DOHH2 (cell line): Measurements from ENCODE around the gene PSME3.

Experiments used
- H3F3A ChIP-seq: fragments of 200-600 bp; sonication (generic), shearing (Covaris generic); 2 replicates; pipeline ENCODE4 v1.6.0; 2016; ENCODE audit warnings: antibody characterized with exemption, mild to moderate bottlenecking; ENCODE audit not compliant: control insufficient read depth, insufficient read depth
- H3K27ac ChIP-seq: fragments of 200-600 bp; sonication (generic); 2 replicates; pipeline ENCODE4 v1.5.1; 2014; ENCODE audit warnings: low read depth, mild to moderate bottlenecking, low read length, moderate library complexity
- H3K27me3 ChIP-seq: fragments of 200-600 bp; sonication (generic); 2 replicates; pipeline ENCODE4 v1.6.1; 2014; ENCODE audit warnings: mild to moderate bottlenecking, low read length, mixed read lengths; ENCODE audit not compliant: control insufficient read depth
- H3K36me3 ChIP-seq: fragments of 200-600 bp; sonication (generic); 2 replicates; pipeline ENCODE4 v1.6.1; 2014; ENCODE audit warnings: mild to moderate bottlenecking, low read length, moderate library complexity, mixed read lengths; ENCODE audit not compliant: control insufficient read depth
- H3K4me1 ChIP-seq: fragments of 200-600 bp; sonication (generic); 2 replicates; pipeline ENCODE4 v1.6.1; 2014; ENCODE audit warnings: mild to moderate bottlenecking, low read length, mixed read lengths; ENCODE audit not compliant: control insufficient read depth
- H3K4me2 ChIP-seq: fragments of 200-600 bp; sonication (generic); 2 replicates; pipeline ENCODE4 v1.6.0; 2014; ENCODE audit warnings: mild to moderate bottlenecking, low read length, moderate library complexity
- H3K4me3 ChIP-seq: fragments of 200-600 bp; sonication (generic); 2 replicates; pipeline ENCODE4 v1.5.1; 2014; ENCODE audit warnings: mild to moderate bottlenecking, low read length, mixed read lengths
- H3K79me2 ChIP-seq: fragments of 200-600 bp; sonication (generic); 2 replicates; pipeline ENCODE4 v1.6.1; 2014; ENCODE audit warnings: mild to moderate bottlenecking, low read length, mixed read lengths; ENCODE audit not compliant: control insufficient read depth
- H3K9me2 ChIP-seq: fragments of 200-600 bp; sonication (generic); replicated peaks from 2 replicates; pipeline ENCODE4 v1.6.1; 2014; ENCODE audit warnings: mild to moderate bottlenecking, low read length, mixed read lengths; ENCODE audit not compliant: control insufficient read depth
- H3K9me3 ChIP-seq: fragments of 200-600 bp; sonication (generic); 2 replicates; pipeline ENCODE4 v1.6.1; 2014; ENCODE audit warnings: antibody characterized with exemption, low read length, mixed read lengths; ENCODE audit not compliant: control insufficient read depth, insufficient read depth
- H4K20me1 ChIP-seq: fragments of 200-600 bp; sonication (generic); 2 replicates; pipeline ENCODE4 v1.6.0; 2014; ENCODE audit warnings: low read depth, mild to moderate bottlenecking, antibody characterized with exemption, low read length, moderate library complexity; ENCODE audit not compliant: control insufficient read depth, insufficient read depth
- EZH2phosphoT487 ChIP-seq: fragments of 200-600 bp; sonication (generic); IDR thresholded peaks from 2 replicates; pipeline ENCODE4 v1.6.1; 2017; ENCODE audit warnings: borderline replicate concordance, mild to moderate bottlenecking, antibody characterized with exemption, low read length, moderate library complexity, mixed read lengths
- TF ChIP-seq, protein P1 (sequence below): fragments of 200-600 bp; sonication (generic); IDR thresholded peaks from one replicate; pipeline ENCODE4 v1.5.1; 2014; ENCODE audit warnings: antibody characterized with exemption, mild to moderate bottlenecking, low read depth, low read length; ENCODE audit not compliant: poor library complexity, severe bottlenecking

PSME3 gene

DNA sequence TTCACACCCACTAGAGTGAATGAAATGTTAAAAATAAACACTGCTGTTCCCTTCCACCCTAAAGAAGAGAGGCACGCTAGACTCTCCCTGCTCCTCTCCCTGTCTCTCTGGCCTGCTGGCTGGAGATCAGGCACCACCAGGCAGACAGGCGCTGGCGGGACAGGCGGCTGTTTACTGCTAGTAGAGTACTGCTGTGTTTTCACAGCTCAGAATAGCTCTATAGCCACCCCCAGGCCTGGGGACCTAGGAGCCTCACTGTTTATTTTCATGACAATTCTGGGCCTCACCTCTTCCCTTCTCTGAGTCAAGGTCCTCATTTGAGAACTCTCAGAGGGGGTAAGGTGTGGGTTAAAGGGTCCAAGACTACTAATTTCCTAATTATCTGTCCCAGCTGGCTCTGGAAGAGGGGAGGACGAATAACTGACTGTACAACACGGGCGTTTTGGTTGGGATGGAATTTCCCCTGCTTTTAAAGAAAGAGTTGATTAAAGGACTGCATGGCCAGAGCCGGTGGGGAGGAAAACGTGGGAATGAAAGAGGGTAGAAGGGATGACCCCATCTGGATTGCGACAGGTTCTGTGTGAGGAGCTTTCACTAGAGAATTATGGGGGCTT lies 58.4 kb downstream of the PSME3 start:
- H3K4me3 ChIP-seq = no peak overlapping the region
- peaks cover under 1% of the 10 kb centered on the region for H3K4me1 ChIP-seq
- no peaks in the 10 kb centered on the region for H3K36me3 ChIP-seq
- H3K9me3 ChIP-seq = no peaks in the 10 kb centered on the region
- peaks cover 15% of the 10 kb centered on the region for H3K27me3 ChIP-seq
- no peaks in the 10 kb centered on the region for H3K9me2 ChIP-seq
- no peaks in the 10 kb centered on the region for H4K20me1 ChIP-seq
- no peak for TF ChIP-seq EZH2phosphoT487
- TF ChIP-seq, protein P1, sequence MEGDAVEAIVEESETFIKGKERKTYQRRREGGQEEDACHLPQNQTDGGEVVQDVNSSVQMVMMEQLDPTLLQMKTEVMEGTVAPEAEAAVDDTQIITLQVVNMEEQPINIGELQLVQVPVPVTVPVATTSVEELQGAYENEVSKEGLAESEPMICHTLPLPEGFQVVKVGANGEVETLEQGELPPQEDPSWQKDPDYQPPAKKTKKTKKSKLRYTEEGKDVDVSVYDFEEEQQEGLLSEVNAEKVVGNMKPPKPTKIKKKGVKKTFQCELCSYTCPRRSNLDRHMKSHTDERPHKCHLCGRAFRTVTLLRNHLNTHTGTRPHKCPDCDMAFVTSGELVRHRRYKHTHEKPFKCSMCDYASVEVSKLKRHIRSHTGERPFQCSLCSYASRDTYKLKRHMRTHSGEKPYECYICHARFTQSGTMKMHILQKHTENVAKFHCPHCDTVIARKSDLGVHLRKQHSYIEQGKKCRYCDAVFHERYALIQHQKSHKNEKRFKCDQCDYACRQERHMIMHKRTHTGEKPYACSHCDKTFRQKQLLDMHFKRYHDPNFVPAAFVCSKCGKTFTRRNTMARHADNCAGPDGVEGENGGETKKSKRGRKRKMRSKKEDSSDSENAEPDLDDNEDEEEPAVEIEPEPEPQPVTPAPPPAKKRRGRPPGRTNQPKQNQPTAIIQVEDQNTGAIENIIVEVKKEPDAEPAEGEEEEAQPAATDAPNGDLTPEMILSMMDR = no peak
- no peak overlapping the region for H3K27ac ChIP-seq
- H3K4me2 ChIP-seq = no peak overlapping the region
- no peaks in the 10 kb centered on the region for H3K79me2 ChIP-seq
- no peaks in the 10 kb centered on the region for H3F3A ChIP-seq

DNA sequence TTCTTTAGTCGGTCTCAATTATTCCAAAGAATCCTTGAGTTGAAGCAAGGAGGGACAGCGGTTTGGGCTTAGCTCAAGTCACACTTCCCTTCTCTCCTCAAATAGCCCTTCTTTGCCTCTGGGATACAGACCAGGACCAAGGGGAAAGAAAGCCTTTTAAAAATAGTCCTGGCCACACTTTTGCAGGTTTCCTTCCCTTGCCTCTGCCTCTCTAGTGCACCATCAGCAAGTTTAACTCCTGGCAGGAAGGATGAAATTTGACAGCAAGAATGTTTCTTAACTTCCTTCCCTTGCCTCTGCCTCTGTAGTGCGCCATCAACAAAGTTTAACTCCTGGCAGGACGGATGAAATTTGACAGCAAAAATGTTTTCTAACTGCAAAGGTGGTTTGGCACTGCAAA lies 60.2 kb downstream of the PSME3 start:
- H4K20me1 ChIP-seq = no peaks in the 10 kb centered on the region
- no peak overlapping the region for H3K4me2 ChIP-seq
- no peak for TF ChIP-seq EZH2phosphoT487
- TF ChIP-seq, protein P1 = no peak
- H3K9me2 ChIP-seq = no peaks in the 10 kb centered on the region
- H3K4me3 ChIP-seq = no peak overlapping the region
- no peaks in the 10 kb centered on the region for H3K9me3 ChIP-seq
- H3K36me3 ChIP-seq = no peaks in the 10 kb centered on the region
- peaks cover 15% of the 10 kb centered on the region for H3K27me3 ChIP-seq
- H3F3A ChIP-seq = no peaks in the 10 kb centered on the region
- no peak overlapping the region for H3K27ac ChIP-seq
- H3K4me1 ChIP-seq = no peaks in the 10 kb centered on the region
- no peaks in the 10 kb centered on the region for H3K79me2 ChIP-seq
